SK-N-SH (cell line): ENCODE data around the gene HACD1. TPM values are rescaled to one million over a fixed set of nuclear protein-coding genes. Genes with fewer than 3 reads are reported as not detected.

Source experiments
- CTCF ChIA-PET: fragments of 300-600, 350-600 bp; formaldehyde crosslinking; extraction: SDS; loops from one replicate; lab custom pipeline; 2021; lab: Yijun Ruan, JAX
- POLR2A ChIA-PET: fragments of 350-600 bp; sonication (Branson Sonifier 250); formaldehyde crosslinking; extraction: SDS; loops from one replicate; lab custom pipeline; 2020; ENCODE audit warnings: antibody characterized with exemption, inconsistent platforms; lab: Yijun Ruan, JAX
- DNase-seq: peaks from one replicate; pipeline ENCODE4 v3.0.0; 2012
- H2AFZ ChIP-seq: fragments of 200-600 bp; sonication (generic); 2 replicates; pipeline ENCODE4 v1.8.1; 2016; ENCODE audit warnings: antibody characterized with exemption, mild to moderate bottlenecking, low read depth
- H3F3A ChIP-seq: fragments of 200-600 bp; sonication (generic); replicated peaks from 2 replicates; pipeline ENCODE3; 2016; ENCODE audit warnings: antibody characterized with exemption, mild to moderate bottlenecking; ENCODE audit not compliant: insufficient read depth
- H3K27ac ChIP-seq, 2 experiments: fragments of 200-500 bp in 1 of 2; fragments of 200-600 bp in 1 of 2; sonication (Bioruptor generic) in 1 of 2; sonication (generic), shearing (Covaris generic) in 1 of 2; 2 replicates each; pipeline versions ENCODE4 v1.5.1 to v1.6.1; 2014 to 2016; ENCODE audit warnings: low read depth in 2 of 2, inconsistent platforms in 1 of 2, low read length in 1 of 2, mild to moderate bottlenecking in 1 of 2, mixed read lengths in 1 of 2
- H3K27me3 ChIP-seq: fragments of 200-600 bp; sonication (generic), shearing (Covaris generic); 2 replicates; pipeline ENCODE4 v1.6.1; 2016; ENCODE audit warnings: mixed run types; ENCODE audit not compliant: insufficient read depth
- H3K36me3 ChIP-seq, 2 experiments: fragments of 200-500 bp in 1 of 2; fragments of 200-600 bp in 1 of 2; sonication (Bioruptor generic) in 1 of 2; sonication (generic) in 1 of 2; replicated peaks in 1 of 2; 2 replicates each; pipeline versions ENCODE3 to v1.5.1; 2014 to 2016; ENCODE audit warnings: low read length in 1 of 2, mild to moderate bottlenecking in 1 of 2; ENCODE audit not compliant: insufficient read depth in 2 of 2, control insufficient read depth in 1 of 2
- H3K4me1 ChIP-seq, 2 experiments: fragments of 200-500 bp in 1 of 2; fragments of 200-600 bp in 1 of 2; sonication (Bioruptor generic) in 1 of 2; sonication (generic), shearing (Covaris generic) in 1 of 2; 2 replicates each; pipeline versions ENCODE4 v1.5.1 to v1.6.1; 2014 to 2016; ENCODE audit warnings: low read depth in 1 of 2, low read length in 1 of 2, mixed run types in 1 of 2; ENCODE audit not compliant: insufficient read depth in 2 of 2, control insufficient read depth in 1 of 2
- H3K4me2 ChIP-seq: fragments of 200-600 bp; sonication (generic), shearing (Covaris generic); 2 replicates; pipeline ENCODE4 v1.6.1; 2017; ENCODE audit warnings: mixed run types
- H3K4me3 ChIP-seq, 2 experiments: fragments of 200-500 bp in 1 of 2; fragments of 200-600 bp in 1 of 2; sonication (Bioruptor generic) in 1 of 2; sonication (generic), shearing (Covaris generic) in 1 of 2; 2 replicates each; pipeline versions ENCODE4 v1.5.1 to v1.8.1; 2014 to 2016; ENCODE audit warnings: low read depth in 2 of 2, inconsistent platforms in 1 of 2, low read length in 1 of 2, mild to moderate bottlenecking in 1 of 2, mixed read lengths in 1 of 2, moderate library complexity in 1 of 2
- H3K79me2 ChIP-seq: fragments of 200-600 bp; sonication (generic); 2 replicates; pipeline ENCODE4 v1.8.1; 2017; ENCODE audit warnings: mild to moderate bottlenecking; ENCODE audit not compliant: insufficient read depth
- H3K9ac ChIP-seq: fragments of 200-600 bp; sonication (generic); 2 replicates; pipeline ENCODE4 v1.6.1; 2017; ENCODE audit warnings: mixed run types
- H3K9me2 ChIP-seq: fragments of 200-600 bp; sonication (generic); 2 replicates; pipeline ENCODE4 v1.6.1; 2017; ENCODE audit warnings: mixed run types
- H3K9me3 ChIP-seq: fragments of 200-600 bp; sonication (generic); 2 replicates; pipeline ENCODE4 v1.6.1; 2017; ENCODE audit warnings: mixed run types, mild to moderate bottlenecking, moderate library complexity
- H4K20me1 ChIP-seq: fragments of 200-600 bp; sonication (generic); 2 replicates; pipeline ENCODE4 v1.6.1; 2017; ENCODE audit warnings: mild to moderate bottlenecking, mixed run types; ENCODE audit not compliant: insufficient read depth
- CHD2 ChIP-seq: fragments of 150-350 bp; IDR thresholded peaks from 2 replicates; pipeline ENCODE4 v1.6.1; 2018; ENCODE audit warnings: low read length; ENCODE audit not compliant: partially characterized antibody
- ELF1 ChIP-seq: IDR thresholded peaks from 2 replicates; pipeline ENCODE4 v1.4.0; 2012
- FOXM1 ChIP-seq: IDR thresholded peaks from 2 replicates; pipeline ENCODE4 v1.4.0; 2012; ENCODE audit warnings: low read depth, mild to moderate bottlenecking
- IRF3 ChIP-seq: fragments of 150-350 bp; IDR thresholded peaks from 2 replicates; pipeline ENCODE4 v1.6.1; 2016; ENCODE audit warnings: mild to moderate bottlenecking, low read depth, low read length
- JUND ChIP-seq: IDR thresholded peaks from 2 replicates; pipeline ENCODE4 v1.4.0; 2012
- MAX ChIP-seq: IDR thresholded peaks from 2 replicates; pipeline ENCODE4 v1.4.0; 2012; ENCODE audit warnings: low read depth
- MXI1 ChIP-seq: IDR thresholded peaks from 2 replicates; pipeline ENCODE4 v1.6.1; 2012; ENCODE audit warnings: mild to moderate bottlenecking, low read depth, low read length, improper control_type of control experiment
- NFIC ChIP-seq: IDR thresholded peaks from 2 replicates; pipeline ENCODE4 v1.4.0; 2012; ENCODE audit warnings: borderline replicate concordance
- NRF1 ChIP-seq: IDR thresholded peaks from 2 replicates; pipeline ENCODE4 v1.6.1; 2012; ENCODE audit warnings: low read depth, mild to moderate bottlenecking, low read length
- PBX3 ChIP-seq: IDR thresholded peaks from 2 replicates; pipeline ENCODE4; 2012
- RAD21 ChIP-seq: IDR thresholded peaks from 2 replicates; pipeline ENCODE4 v1.6.1; 2012; ENCODE audit warnings: mild to moderate bottlenecking, low read length
- RCOR1 ChIP-seq: fragments of 150-350 bp; IDR thresholded peaks from 2 replicates; pipeline ENCODE4 v1.6.1; 2017; ENCODE audit warnings: antibody characterized with exemption, low read length
- RFX5 ChIP-seq: IDR thresholded peaks from 2 replicates; pipeline ENCODE4 v1.6.1; 2012; ENCODE audit warnings: mild to moderate bottlenecking, improper control_type of control experiment, low read length
- SIN3A ChIP-seq: IDR thresholded peaks from 2 replicates; pipeline ENCODE4 v1.6.1; 2012; ENCODE audit warnings: low read depth, mild to moderate bottlenecking, low read length, moderate library complexity, borderline replicate concordance
- TCF12 ChIP-seq: IDR thresholded peaks from 2 replicates; pipeline ENCODE4 v1.4.0; 2012
- ZBTB33 ChIP-seq: IDR thresholded peaks from 2 replicates; pipeline ENCODE4 v1.4.0; 2012; ENCODE audit warnings: low read depth, borderline replicate concordance
- WGBS: methylation state at CpG from one replicate; pipeline ENCODE4 v1.1.6; 2017; ENCODE audit warnings: low lambda C conversion rate; 5-methylcytosine and 5-hydroxymethylcytosine counted together
- polyA plus RNA-seq, 3 experiments: library from polyadenylated mRNA; depleted of rRNA; stranded (reverse); fragments of >200 nt; gene quantifications; 2 replicates each; pipeline ENCODE4 v1.2.3, GENCODE V29; 2012

The HACD1 gene
- polyA plus RNA-seq, 1 of the 3 experiments (the other 2 are of a cell fraction): 23.9 TPM

- under 1% methylated on average over 13 of the region's 13 CpGs for WGBS
- Histone ChIP-seq H3K9me3 (peaks cover 6% of the 10 kb centered on the region; the same call in 1 of the 2 replicates), H3K36me3 (peaks cover 0 to 11% of the 10 kb centered on the region in 2 experiments), H3K4me2 (peak overlapping the region; percentile 85), H3K4me3 (peak overlapping the region; percentile 83 to 94), H3K27me3 (no peaks in the 10 kb centered on the region), H4K20me1 (no peaks in the 10 kb centered on the region)
- ChIA-PET POLR2A (interaction anchor here (0.7 to 2.3 kb wide), 3 partner anchors 27 to 165 kb away, joined by 3 to 32 read pairs (median 3); partner anchors contain the start of genes HACD1 and MRC1), CTCF (interaction anchor here (0.8 to 1.2 kb wide), 2 partner anchors 27 to 94 kb away, joined by 3 to 7 read pairs; no protein-coding TSS in a partner anchor)
- TF ChIP-seq MAX (peak; percentile 78), RAD21 (no peak), MXI1 (peak; percentile 92; the same call in 1 of the 2 replicates), RCOR1 (no peak), PBX3 (0 out of 2 replicates have a peak, but pooled peaks have one; percentile 17)
- TF ChIP-seq, all 33 proteins: peak for 3
- DNase-seq: peak; percentile 72
- peaks cover 7% of the 10 kb centered on the region for H3F3A ChIP-seq
- H3K79me2 ChIP-seq: peaks cover 69% of the 10 kb centered on the region
- peak overlapping the region; percentile 94 to 99 for H3K27ac ChIP-seq
- peaks cover 12 to 14% of the 10 kb centered on the region in 2 experiments; a peak in 3 of 4 replicates for H3K4me1 ChIP-seq
- no peaks in the 10 kb centered on the region for H3K9me2 ChIP-seq
- H3K9ac ChIP-seq: peak overlapping the region; percentile 92
- peak overlapping the region; percentile 88 for H2AFZ ChIP-seq
These were observed 26.2 kb upstream of the HACD1 start for GRCh38 chr10:17643339-17643754.

GRCh38 chr10:17640331-17640816 is 23.2 kb upstream of the HACD1 start:
- no peaks in the 10 kb centered on the region for H3K27me3 ChIP-seq
- 100% methylated on average over 4 of the region's 4 CpGs for WGBS
- peaks cover 7% of the 10 kb centered on the region for H3F3A ChIP-seq
- no peaks in the 10 kb centered on the region for H3K9me2 ChIP-seq
- H3K36me3 ChIP-seq: peaks cover 0 to 6% of the 10 kb centered on the region in 2 experiments
- H3K9ac ChIP-seq: no peak overlapping the region
- TF ChIP-seq FOXM1 (no peak), TCF12 (no peak), NRF1 (no peak), ZBTB33 (no peak), CHD2 (no peak), JUND (no peak), PBX3 (no peak), NFIC (no peak), MAX (no peak), ELF1 (no peak), SIN3A (no peak), RFX5 (no peak), IRF3 (no peak)
- no peak overlapping the region for H3K4me2 ChIP-seq
- peaks cover 6% of the 10 kb centered on the region; the same call in 1 of the 2 replicates for H3K9me3 ChIP-seq
- peaks cover 39% of the 10 kb centered on the region for H3K79me2 ChIP-seq
- DNase-seq: no peak
- no peaks in the 10 kb centered on the region for H4K20me1 ChIP-seq
- H3K4me1 ChIP-seq: peaks cover 5 to 8% of the 10 kb centered on the region in 2 experiments; a peak in 3 of 4 replicates
- no peak overlapping the region for H3K27ac ChIP-seq
- no peak overlapping the region for H3K4me3 ChIP-seq
- ChIA-PET CTCF (interaction anchor here (0.8 kb wide), 1 partner anchor 97 kb away, joined by 3 read pairs; no protein-coding TSS in a partner anchor), POLR2A (no interaction called here)
- H2AFZ ChIP-seq: no peak overlapping the region
